Jurkat, Clone E6-1 (cell line): ENCODE data around the gene PLXNA4.

Experiments
- DNase-seq: peaks from one replicate; pipeline ENCODE4 v3.0.0-alpha.2; 2011; ENCODE audit warnings: low read depth, low spot score
- H3K4me3 ChIP-seq: 2 replicates; pipeline ENCODE4 v1.5.1; 2011; ENCODE audit warnings: mild to moderate bottlenecking, low read length, control low read depth, moderate library complexity

PLXNA4 gene

DNA sequence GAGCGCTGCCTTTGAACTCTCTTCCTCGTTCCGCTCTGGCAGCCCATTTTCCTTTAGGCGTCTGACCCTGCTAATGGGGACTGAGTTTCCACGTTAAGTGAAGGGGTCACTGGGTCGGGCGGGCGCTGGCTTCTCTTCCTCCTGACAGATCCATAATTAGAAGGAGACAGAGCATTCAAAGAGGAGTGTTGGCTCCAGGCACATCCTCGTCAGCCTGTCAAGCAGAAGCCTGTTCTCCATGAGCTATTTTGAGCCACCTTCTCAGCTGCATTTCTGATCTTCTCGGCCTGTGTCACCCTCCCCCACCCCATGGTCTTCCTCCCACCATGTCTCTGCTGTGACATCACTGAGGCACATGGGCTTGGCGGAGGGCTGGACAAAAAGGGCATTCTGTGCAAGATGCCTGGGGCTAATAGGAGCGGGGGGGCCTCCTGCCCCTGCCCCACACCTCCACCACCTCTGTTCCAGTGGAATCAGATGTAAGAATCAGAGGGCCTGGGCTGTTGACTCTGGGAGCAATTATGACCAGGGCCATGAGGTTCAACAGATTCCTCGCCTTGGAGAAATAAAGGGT is 248.1 kb downstream of the PLXNA4 start:
- no peak overlapping the region for H3K4me3 ChIP-seq
- DNase-seq: no peak

DNA sequence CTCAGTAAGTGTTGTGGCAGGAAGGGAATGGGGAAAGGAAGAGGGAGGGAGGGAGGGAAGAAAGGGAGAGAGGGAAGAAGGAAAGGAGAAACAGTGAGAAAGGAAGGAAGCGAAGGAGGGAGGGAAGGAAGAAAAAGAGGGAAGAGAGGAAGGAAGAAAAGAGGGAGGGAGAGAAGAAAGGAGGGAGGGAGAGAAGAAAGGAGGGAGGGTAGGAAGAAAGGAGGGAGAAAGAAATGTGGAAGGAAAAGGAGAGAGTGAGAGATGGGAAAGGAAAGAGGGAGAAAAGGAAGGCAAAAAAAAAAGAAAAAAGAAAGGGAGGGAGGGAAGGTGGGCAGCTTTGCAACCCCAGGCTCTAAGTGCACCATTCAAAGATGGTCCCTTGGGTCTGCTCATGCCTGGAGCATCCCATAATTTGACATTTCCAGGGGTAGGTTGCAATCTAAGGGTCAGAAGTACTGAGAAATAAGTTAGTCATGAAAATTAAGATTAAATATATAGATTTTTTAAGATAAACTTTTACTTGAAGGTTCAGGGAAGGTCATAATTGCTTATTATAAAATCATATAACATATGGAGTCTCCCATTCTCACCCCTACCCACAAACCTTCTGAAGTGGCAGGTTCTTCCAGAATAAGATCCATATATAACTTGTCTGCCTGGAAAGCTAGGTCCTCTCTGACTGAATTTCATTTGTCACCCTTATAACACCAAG is 249.2 kb downstream of the PLXNA4 start:
- no peak for DNase-seq
- no peak overlapping the region for H3K4me3 ChIP-seq

GRCh38 chr7:132322970-132323369 is 253.3 kb downstream of the PLXNA4 start:
- DNase-seq: no peak
- H3K4me3 ChIP-seq: no peak overlapping the region

DNA sequence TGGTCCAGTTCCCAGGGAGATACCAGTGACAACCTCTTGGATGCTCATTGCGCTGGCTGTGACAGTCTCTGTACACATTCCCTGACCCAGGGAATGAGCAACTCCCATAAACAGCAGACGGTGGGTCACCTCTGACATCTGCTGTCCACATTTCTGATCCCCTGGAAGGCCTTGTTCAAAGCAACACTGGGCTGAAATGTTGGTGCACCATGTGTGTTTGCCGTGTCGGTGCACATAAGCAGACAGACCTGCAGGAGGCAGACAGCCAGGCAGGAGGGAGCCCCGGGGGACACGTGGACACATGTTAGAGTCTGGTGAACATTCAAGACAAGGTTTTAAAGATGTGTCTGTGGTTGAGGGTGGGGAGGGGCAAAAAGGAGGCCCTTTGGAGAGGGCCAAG is 254.9 kb downstream of the PLXNA4 start:
- no peak overlapping the region for H3K4me3 ChIP-seq
- peak; percentile 27 for DNase-seq

GRCh38 chr7:132319481-132319880 is 256.8 kb downstream of the PLXNA4 start:
- DNase-seq: no peak
- H3K4me3 ChIP-seq: no peak overlapping the region

DNA sequence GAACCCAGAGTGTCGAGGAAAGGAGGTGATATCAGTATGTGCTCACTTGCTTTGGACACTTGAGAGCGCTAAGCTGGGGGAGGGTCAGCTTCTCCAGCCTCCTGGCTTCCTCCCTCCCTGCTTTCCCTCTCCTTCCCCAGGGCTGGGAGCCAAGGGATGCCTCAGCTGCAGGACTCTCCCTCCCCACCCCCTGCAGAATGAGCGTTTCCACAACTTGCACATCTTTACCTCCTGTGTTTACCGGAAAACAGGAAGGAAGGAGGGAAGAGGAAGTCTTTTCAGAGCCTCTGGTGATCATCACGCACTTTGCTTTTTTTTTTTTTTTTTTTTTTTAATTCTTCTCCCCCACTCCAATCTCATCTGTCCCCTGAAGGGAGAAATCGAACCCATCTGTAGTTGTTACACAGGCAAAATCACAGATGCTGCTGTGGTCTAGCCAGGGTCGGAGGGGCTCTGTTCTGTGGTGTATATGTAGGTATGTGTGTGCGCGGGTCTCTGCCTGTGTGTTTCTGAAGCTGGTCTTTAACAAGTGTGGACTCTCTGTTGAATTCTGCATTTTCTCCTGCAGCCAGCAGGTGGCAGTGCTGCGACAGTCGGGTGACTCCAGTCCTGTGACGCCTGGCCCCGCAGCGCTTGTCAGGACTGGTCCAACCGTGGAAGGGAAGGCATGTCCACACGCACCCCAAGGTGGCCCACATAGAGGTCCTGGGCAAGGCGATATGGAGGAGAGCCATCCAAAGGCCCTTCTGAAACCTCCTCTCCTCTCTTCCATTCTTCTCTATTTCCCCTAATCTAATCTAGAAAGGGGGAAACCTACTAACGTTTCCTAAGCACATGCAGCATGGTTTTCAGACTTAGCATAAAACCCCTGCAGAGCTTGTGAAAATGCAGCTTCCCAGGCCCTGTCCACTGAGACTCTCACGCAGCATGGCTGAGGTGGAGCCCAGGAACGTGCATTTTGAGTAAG is 257.6 kb downstream of the PLXNA4 start:
- peak; percentile 72 for DNase-seq
- H3K4me3 ChIP-seq: no peak overlapping the region

DNA sequence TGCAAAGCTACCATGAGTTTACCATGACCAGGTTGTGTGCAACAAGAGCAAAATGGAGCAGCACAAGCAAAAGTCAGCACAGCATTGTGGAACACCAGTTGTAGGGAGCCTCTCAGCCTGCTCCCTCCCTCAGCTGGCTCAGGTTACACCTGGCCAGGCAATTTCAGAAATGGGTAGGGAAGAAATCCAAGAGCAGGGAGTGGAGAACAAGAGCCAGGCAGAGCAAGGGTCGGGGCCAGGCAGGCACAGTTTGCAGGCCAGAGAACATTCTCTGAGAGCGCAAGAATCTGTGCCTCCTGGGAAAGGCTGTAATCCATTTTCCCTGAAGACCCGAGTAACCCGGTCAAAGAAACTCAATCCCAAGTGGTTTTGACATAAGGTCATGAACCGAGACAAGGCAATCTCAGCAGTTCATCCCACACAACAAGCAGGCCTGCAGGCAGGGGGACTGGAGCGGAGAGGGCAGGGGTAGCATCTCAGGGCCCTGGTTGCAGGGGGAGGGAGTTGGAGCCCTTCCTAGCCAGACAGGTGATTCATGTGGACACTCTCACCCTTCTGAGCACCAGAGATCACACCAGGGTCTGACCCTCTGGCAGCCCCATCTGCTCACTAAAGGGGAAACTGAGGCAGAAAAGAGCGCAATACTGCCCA is 258.4 kb downstream of the PLXNA4 start:
- no peak for DNase-seq

DNA sequence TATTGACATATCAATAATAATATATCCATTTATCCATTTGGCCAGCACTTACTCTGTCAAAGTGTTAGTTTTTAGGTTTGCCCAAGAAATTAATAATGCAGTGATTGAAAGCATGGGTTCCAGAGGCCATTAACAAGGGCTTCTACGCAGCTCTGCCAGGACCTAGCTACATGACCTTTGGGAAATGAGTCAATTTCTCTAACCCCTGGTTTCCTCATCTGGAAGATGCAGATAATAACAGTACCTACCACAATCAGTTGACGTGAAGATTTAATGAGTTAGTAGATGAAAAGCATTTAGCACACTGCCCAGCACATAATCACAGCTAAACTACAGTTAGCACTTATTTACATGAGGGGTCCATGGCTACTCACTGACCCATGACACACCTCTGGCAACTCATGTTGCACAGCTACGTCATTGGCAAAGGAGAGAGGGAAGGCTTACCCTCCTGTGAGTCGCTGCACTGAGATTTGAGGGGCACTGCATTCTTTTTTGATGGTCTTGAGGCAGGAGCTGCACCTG is 263.7 kb downstream of the PLXNA4 start:
- no peak overlapping the region for H3K4me3 ChIP-seq
- DNase-seq: no peak

More for the DNA sequence above, 258.4 kb downstream of the PLXNA4 start:
- no peak overlapping the region for H3K4me3 ChIP-seq

DNA sequence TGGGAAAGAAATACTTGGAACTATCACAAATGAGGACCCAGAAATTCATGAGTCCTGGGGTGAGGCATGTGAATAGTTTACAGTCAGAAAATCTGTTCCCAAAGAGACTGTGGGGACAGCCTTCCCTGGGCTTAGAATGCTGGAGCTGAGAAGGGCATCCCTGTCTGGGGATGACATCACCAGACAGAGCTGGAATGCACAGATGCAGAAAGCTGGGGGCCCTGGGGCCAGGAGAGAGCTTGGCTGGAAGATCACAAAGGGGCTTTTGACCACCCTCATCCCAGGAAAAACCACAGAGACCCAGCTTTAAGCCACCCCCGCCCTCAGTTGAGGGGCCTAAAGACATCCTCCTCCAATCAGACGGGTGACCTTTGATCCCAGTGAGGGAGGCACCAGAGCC is 264.5 kb downstream of the PLXNA4 start:
- DNase-seq: no peak
- no peak overlapping the region for H3K4me3 ChIP-seq

DNA sequence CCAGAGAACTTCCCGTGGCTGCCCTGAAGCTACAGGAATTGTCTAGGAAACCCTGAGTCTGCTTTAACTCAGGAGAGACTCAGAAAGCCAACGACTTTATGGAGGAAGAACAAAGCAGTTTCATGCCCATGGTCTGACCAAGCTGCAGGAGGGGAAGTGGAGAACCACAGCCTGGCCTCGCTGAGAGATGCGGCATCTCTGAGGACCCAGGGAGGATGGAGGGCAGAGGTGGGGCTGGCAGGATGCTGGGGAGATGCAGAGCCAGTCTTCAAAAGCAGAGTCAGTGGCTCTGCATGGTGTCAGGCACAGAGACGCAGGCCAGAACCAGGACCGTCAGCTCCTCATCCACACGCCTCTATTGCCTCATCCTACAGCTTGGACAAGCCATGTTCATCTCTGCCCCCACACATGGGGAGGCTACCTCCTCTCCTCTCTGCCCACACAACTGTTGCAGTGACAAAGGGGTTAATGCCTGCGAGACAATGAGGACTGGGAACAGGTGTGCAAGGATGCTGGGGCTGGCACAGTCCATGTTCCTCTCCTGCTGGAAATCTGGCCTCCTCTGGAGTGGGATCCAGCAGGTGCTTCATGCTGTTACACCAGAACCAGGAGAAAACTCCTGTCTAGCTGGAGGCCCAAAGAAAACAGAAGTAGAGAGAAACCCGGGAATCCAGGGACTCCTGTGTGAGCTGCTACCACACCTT is 267.0 kb downstream of the PLXNA4 start:
- peak; percentile 45 for DNase-seq
- H3K4me3 ChIP-seq: no peak overlapping the region

DNA sequence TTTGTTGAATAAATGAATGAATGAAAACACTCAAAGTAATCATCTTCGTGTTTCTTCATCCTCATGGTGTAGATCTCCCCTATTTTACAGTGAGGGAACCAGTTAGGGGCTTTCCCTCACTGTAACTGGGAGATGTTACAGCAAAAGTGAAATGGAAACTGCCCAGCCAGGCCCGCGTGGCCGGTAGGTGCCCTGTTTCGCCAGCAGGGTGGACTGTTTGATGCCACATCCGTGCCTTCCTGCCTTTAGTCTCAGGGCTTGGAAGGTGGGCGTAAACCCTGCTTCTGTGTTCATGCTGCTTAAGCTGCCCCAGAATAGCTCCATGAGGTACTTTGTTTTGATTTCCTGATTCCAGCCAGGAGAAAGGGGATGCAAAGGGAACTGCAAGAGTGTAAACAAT is 268.8 kb downstream of the PLXNA4 start:
- no peak overlapping the region for H3K4me3 ChIP-seq
- DNase-seq: no peak

GRCh38 chr7:132300599-132301277 is 275.5 kb downstream of the PLXNA4 start:
- no peak overlapping the region for H3K4me3 ChIP-seq
- DNase-seq: no peak

DNA sequence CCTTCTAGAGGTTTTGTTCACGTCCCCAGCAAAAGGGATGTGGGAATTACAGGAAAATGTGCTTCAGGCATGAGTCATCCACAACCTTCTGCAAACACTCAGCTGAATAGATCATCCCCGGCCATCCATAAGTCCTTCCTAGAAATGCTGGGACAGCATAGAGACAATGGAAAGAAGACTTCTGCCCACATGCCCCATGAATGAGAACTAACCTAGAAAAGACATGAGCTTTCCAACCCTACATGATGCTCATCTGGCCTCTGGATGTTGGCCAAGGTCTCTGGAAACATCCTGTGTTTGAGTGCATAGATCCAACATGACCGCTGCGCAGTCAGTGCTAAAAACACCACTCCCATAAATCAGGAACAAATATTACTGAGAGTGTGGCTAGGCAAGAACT is 277.5 kb downstream of the PLXNA4 start:
- no peak for DNase-seq
- H3K4me3 ChIP-seq: no peak overlapping the region

GRCh38 chr7:132296820-132297219 is 279.4 kb downstream of the PLXNA4 start:
- H3K4me3 ChIP-seq: no peak overlapping the region
- DNase-seq: no peak

GRCh38 chr7:132295175-132295574 is 281.1 kb downstream of the PLXNA4 start:
- no peak overlapping the region for H3K4me3 ChIP-seq
- no peak for DNase-seq

DNA sequence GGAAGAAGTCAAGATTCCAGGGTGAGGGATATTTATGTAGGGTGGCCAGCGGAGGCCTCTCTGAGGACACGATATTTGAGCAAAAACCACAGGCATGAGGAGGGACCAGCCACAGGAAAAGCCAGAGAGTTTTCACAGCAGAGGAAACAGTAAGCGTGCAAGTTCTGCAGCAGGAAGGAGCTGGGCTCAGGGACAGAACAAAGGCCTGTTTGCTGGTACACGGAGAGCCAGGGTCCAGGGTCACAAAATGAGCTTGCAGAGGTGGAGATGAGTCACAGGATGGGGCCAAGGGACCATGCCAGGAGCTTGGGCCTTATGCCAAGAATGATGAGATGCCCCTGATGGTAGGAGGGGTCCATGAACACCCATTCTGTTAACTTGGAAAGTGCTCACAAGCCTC is 283.5 kb downstream of the PLXNA4 start:
- H3K4me3 ChIP-seq: no peak overlapping the region
- DNase-seq: no peak

GRCh38 chr7:132291481-132291880 is 284.8 kb downstream of the PLXNA4 start:
- DNase-seq: no peak
- H3K4me3 ChIP-seq: no peak overlapping the region

- no peak overlapping the region for H3K4me3 ChIP-seq
- DNase-seq: no peak
Observed at GRCh38 chr7:132290021-132290420, 286.2 kb downstream of the PLXNA4 start.
